Limb (tissue), 2 donors: ENCODE data around the gene WNK1.
"Not testable (repeated sequence)": the region's sequence is repeated elsewhere in the genome, so short reads cannot be mapped to it uniquely, and the experiment has no call there.

ENCODE experiments used
- DNase-seq, 2 donors: peaks; one replicate each; pipeline ENCODE4 v3.0.0-alpha.2; 2016; ENCODE audit errors: extremely low spot score in 2 of 2

The WNK1 gene

GRCh38 chr12:778615-779014, 26.2 kb downstream of the WNK1 start:
- DNase-seq: no peak

GRCh38 chr12:779745-780734, 27.7 kb downstream of the WNK1 start:
- DNase-seq: no peak

GRCh38 chr12:780750-781379, 28.5 kb downstream of the WNK1 start:
- no peak for DNase-seq

GRCh38 chr12:785706-786105, 33.3 kb downstream of the WNK1 start:
- no peak for DNase-seq

GRCh38 chr12:788288-788687, 35.9 kb downstream of the WNK1 start:
- DNase-seq: no peak

GRCh38 chr12:788762-789161, 36.4 kb downstream of the WNK1 start:
- not testable (repeated sequence) for DNase-seq

- DNase-seq: no peak
These were observed 37.6 kb downstream of the WNK1 start for GRCh38 chr12:789852-790563.

GRCh38 chr12:790608-791007, 38.2 kb downstream of the WNK1 start:
- DNase-seq: no peak

- DNase-seq: no peak
These were observed 40.7 kb downstream of the WNK1 start for GRCh38 chr12:793037-793436.

GRCh38 chr12:793711-794110, 41.3 kb downstream of the WNK1 start:
- no peak for DNase-seq

- no peak for DNase-seq
These were observed 42.9 kb downstream of the WNK1 start for GRCh38 chr12:795305-795704.

GRCh38 chr12:800401-800800, 48.0 kb downstream of the WNK1 start:
- no peak for DNase-seq

- no peak for DNase-seq
These were observed 50.1 kb downstream of the WNK1 start for GRCh38 chr12:802242-803120.

GRCh38 chr12:805022-805632, 52.7 kb downstream of the WNK1 start:
- DNase-seq: no peak

GRCh38 chr12:806200-806791, 53.9 kb downstream of the WNK1 start:
- no peak for DNase-seq

- no peak for DNase-seq
These were observed 54.8 kb downstream of the WNK1 start for GRCh38 chr12:807041-807735.

- no peak for DNase-seq
These were observed 57.7 kb downstream of the WNK1 start for GRCh38 chr12:810116-810515.

- DNase-seq: no peak
These were observed 58.5 kb downstream of the WNK1 start for GRCh38 chr12:810671-811415.

GRCh38 chr12:812950-813349, 60.6 kb downstream of the WNK1 start:
- DNase-seq: no peak
